ENCODE data around the gene BOC.

Gene BOC

DNA sequence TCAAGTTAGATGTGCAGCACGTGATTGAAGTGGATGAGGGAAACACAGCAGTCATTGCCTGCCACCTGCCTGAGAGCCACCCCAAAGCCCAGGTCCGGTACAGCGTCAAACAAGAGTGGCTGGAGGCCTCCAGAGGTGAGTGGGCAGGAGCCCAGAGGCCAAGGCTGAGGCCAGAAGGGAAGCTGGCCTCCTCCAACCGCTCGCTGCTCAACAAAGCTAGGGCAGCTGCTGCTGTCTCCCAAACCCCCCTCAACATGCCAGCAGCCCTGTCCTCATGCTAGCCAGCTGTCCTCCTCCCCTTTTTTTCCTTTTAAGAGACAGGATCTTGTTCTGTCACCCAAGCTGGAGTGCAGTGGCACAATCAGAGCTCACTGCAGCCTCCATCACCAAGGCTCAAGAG lies 57.0 kb downstream of the BOC start:
- no peak for DNase-seq (ENCODE audit: low read depth in 2 of 2)

DNA sequence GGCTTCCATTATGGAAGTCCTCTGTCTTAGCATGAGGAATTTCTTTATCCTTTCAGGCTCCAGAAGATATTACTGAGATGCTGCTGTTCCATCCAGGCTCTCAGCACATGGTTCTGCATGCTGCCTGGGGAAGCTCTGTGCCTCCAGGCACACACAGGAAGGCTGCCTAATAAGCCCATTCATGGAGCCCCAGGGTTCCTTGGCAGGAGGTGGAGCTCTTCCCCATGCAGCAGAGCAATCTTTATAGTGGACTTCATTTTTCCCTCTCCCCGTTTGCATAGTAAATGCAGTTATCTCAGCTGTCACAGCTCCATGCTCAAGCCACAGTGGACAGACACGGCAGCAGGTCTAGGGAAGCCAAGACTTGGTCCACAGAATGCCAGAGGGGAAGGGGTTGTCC lies 57.6 kb downstream of the BOC start:
- no peak for DNase-seq (ENCODE audit: low read depth in 2 of 2)

DNA sequence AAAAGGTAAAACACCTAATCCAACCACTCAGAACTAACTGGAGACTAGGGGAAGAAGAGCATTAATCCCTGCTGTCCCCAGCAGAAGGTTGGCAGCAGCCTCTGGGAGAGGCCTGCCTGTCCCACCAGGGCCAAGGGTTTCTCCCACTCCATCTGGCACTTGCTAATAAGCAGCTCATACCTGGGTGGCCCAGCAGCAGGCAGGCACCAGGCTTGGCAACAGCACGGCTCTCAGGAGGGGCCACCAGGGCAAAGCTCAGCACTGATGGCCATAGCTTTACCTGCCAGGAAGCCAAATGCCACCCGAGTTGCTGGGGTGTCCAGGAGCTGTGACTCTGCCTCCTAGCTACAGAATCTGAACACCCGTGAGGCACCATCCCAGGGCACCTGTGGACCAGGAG lies 58.3 kb downstream of the BOC start:
- no peak for DNase-seq (ENCODE audit: low read depth in 2 of 2)

DNA sequence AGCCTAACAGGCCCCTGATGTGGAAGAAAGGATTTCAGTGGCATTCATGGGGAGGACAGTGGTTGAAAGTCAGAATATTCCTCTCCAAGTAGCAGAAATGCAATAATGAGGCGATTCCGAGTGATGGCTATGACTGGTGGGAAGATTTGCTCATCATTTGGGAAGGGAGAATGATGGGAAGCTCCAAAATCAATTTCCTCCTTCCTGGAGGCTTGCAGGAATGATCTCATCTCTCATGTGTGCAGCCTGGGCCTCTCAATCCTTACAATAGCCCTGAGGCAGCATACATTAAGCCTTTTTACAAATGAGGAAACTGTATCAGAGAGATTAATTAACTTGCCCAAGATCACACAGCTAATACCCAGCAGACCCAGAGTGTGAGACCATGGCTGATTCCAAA lies 58.7 kb downstream of the BOC start:
- no peak for DNase-seq (ENCODE audit: low read depth in 2 of 2)

DNA sequence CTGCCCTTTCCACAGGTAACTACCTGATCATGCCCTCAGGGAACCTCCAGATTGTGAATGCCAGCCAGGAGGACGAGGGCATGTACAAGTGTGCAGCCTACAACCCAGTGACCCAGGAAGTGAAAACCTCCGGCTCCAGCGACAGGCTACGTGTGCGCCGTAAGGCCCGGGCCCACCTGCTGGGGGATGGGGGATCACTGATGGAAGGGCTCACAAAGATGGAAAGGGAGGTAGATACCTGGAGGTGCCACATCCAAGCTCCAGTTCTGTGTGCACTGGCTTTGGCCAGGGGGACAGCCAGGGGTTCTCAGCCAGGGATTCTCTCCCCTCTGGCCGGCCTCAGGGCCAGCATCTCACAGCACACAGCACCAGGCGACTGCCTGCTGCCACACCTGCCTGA lies 59.4 kb downstream of the BOC start:
- no peak for DNase-seq (ENCODE audit: low read depth in 2 of 2)

DNA sequence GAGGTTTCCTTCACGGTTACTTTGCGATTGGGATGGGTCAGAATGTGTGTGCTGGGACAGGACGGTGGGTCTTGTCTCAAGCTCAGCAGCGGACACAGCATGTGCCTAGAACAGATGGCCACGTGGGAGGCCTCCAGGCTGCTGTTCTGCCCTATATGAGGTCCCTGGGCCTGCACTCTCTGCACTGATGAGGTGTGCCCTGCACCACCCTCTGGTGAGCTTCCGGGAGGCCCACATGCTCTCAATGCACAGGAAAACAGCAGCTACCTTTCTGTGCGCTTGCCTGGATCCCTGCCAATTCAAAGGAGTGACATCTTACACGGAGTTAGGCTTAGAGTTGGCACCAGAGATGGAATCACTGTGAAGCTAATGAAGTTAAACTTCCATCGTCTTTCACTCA lies 59.8 kb downstream of the BOC start:
- DNase-seq (ENCODE audit: low read depth in 2 of 2), result no peak

DNA sequence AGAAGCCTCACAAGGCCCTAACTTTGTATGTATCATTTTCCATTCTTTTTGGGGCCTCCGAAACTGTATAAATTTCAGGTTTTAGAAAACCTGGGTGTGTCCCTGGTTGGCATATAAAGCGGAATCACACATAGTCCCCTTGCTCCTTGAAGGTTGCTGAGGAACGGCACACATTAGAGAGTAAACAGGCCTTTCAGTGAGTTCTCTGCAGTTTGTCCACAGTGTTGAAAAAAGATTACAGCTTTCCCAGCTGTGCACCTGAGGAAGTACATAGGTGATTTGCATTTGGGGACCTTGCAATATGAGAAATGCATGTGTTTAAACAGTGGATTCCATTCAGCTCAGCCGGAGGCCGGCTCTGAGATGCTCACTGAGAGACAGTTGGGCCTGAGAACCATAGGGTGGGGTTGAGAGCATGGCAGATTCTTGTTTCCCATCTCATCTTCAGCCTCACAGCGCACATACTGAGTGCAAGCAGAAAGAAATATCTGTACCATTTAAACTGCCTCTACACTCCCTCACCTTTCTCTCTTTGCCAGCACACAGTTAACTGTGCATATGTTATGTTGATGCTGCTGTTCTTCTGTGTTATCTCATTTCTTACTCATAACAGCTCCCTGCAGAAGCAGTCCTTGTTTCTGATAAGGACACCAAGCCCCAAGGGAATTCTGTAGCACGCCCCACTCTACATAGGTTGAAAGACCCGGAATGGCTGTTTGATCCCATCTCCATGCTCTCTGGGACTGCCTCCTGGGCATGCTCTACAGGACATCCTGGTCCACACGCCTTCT lies 60.4 kb downstream of the BOC start:
- DNase-seq (ENCODE audit: low read depth in 2 of 2), result no peak

DNA sequence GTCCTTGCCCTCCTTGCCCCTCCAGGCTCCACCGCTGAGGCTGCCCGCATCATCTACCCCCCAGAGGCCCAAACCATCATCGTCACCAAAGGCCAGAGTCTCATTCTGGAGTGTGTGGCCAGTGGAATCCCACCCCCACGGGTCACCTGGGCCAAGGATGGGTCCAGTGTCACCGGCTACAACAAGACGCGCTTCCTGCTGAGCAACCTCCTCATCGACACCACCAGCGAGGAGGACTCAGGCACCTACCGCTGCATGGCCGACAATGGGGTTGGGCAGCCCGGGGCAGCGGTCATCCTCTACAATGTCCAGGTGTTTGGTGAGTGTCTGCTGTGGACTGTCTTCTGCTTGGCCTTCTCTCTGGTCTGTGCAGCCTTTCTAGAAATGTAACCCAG lies 61.0 kb downstream of the BOC start:
- DNase-seq (ENCODE audit: low read depth in 2 of 2), result no peak

DNA sequence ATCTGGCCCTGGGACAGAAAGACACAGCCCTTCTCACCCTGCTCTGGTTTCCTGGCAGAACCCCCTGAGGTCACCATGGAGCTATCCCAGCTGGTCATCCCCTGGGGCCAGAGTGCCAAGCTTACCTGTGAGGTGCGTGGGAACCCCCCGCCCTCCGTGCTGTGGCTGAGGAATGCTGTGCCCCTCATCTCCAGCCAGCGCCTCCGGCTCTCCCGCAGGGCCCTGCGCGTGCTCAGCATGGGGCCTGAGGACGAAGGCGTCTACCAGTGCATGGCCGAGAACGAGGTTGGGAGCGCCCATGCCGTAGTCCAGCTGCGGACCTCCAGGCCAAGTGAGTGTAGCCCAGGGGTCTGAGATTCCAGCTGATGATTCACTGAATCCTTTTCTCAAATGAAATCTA lies 61.7 kb downstream of the BOC start:
- no peak for DNase-seq (ENCODE audit: low read depth in 2 of 2)

DNA sequence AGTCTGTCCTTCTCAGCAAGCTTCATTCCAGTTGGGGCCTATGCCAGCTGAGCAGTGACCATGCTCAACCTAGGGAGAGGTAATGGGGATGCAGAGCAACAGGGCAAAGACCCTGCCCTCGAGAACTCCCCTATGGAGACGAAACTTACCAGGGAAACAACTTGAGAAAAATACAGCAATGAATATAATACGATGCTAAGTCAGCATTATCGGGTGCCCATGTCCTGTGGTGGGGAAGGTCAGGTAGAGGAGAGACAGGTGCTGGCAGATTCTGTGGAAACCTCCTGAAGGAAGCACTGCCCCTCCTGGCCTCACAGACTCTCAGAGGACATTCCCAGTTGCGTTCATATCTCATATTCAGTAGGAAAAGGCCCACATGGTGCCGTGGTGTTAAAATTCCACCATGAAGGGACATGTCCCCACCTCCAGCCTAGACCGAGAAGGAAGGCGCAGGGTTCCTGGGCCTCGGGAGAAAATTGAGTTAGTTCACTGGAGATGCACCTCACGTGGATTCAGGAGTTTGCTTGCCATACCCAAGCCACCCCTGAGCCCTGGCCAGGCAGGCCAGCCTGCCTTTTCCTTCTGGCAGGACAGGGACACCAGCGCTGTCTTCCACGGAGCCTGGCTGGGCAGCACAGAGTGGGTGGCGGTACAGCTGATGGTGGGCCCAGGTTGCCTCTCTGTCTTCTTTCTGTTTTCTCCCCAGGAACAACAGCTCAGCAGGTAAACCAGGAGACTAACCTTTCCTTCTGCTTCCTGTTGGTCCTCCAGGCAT lies 62.4 kb downstream of the BOC start:
- no peak for DNase-seq (ENCODE audit: low read depth in 2 of 2)

DNA sequence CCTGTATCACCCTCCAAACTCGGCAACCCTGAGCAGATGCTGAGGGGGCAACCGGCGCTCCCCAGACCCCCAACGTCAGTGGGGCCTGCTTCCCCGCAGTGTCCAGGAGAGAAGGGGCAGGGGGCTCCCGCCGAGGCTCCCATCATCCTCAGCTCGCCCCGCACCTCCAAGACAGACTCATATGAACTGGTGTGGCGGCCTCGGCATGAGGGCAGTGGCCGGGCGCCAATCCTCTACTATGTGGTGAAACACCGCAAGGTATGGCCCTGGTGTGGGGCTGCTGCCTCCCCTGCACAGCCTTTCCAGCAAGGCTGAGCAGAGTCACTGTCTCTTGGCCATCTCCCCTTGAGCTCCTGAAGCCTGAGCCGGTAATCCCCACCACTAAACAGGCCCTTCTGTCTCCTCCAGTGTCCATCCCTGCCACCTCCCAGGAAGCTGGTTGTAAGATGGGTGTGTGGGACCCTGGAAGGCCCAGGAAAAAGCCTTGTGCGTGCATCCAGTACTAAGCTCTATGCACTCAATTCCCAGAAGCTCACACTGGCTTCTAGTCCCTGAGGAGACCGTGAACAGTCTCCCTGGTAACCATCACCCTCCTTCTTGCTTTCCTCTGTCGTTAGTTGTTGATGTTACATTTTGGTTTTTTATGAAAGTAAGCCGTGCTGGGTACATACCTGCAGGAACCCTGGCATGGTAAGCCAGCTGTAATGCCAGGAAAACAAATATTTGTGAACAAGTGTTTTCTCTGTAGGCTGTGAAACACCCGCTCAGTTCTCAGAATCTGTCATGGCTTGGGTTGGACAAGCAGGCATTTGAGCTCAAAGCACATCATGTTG lies 63.3 kb downstream of the BOC start:
- DNase-seq (ENCODE audit: low read depth in 2 of 2), result no peak

DNA sequence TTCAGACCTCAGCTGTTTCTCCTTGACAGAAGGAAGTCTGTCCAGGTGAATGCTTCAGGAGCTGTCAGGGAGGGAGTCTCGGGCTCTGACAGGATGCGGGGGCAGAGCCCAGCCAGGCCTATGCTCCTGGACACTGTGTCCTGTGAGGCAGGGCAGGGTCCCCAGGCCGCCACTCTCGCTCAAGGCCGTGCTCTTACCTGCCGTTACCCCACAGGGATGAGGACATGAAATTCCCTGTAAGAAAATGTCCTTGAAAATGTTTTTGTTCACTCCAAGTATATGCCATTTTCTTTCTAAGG lies 63.9 kb downstream of the BOC start:
- DNase-seq (ENCODE audit: low read depth in 2 of 2), result no peak

DNA sequence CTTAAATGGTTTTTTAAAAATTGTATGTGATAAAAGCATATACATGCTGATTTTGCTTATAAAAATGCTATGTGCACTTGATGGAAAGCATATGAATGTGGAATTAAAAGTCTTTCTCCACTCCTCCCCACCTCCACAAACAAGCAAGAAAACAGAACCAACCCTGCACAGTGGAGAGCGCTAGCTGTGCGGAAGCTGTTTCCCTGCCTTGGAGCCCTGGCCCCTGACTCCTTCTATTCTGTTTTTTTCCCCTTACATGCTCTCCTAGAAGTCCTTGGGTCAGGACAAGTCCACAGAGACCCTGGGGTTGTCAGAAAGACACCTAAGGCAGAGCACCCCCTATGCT lies 64.2 kb downstream of the BOC start:
- no peak for DNase-seq (ENCODE audit: low read depth in 2 of 2)

DNA sequence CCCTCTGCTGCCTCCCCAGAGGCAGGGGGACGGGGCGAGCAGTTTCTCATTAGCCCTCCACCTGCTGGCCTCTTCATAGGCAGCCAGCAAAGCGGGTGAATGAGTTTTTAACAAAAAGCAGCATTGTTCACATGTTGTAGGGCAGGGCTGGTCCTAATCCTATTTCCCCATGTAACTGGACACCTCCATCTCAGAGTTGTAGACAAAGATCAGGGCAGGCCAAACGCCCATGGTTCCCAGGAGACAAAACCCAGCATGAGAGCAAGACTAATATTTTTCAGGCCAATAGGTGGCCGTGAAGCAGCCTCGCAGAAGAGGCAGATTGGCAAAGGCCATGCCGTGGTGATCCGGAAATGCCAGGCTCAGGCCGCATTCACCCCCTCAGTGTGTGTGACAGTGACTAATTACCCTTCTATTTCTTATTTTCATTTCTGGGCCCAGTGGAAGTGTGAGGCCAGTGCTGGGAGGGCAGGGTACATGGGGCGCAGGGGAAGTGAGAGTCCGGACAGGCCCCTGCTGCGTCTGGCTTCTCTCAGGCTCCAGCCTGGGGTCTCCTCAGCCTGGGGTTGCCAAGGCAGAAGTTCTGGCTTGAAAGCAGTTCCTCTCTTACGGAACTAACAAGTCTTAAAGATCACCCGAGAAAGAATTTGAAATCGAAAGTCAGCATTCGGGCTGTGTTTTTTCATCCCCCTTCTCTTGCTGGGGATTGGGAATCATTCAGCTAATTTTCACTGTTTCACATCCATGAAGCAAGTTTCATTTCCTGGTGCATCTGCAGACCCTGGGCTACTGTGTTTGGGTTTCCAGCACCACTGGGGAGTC lies 64.8 kb downstream of the BOC start:
- DNase-seq (ENCODE audit: low read depth in 2 of 2), result no peak

DNA sequence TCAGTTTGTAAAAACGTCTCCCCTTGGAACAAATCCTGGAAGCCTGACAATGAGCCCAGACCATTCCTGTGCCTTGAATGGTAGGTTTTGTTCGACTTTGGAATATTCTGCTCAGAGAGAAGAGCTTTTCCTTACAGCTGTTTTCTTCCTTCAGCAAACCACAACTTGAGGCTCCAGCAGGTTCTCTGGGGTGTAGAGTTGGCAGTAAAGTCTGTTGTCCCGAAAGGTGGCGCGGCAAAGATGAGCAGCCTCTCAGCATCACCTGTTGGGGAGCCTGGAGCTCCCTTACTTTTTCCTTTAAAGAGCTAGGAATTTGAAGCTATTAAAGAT lies 65.4 kb downstream of the BOC start:
- no peak for DNase-seq (ENCODE audit: low read depth in 2 of 2)

DNA sequence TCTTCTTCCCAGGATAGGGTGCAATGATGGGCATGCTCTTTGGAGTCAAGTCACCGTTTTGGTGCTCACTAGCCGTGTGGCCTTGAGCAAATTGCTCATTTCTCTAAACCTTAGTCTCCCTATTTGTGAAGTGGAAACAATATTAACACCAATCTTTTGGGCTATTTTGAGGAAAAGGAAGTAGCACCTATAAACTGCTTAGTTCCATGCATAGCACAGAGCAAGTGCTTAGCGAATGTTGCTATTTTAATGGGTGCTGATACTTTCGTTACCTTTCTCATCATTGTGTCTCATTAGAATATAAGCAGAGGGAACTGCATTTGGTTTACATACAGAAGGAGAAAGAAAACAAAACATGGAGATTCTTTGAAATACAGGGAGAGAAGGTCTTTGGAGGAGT lies 66.1 kb downstream of the BOC start:
- no peak for DNase-seq (ENCODE audit: low read depth in 2 of 2)

DNA sequence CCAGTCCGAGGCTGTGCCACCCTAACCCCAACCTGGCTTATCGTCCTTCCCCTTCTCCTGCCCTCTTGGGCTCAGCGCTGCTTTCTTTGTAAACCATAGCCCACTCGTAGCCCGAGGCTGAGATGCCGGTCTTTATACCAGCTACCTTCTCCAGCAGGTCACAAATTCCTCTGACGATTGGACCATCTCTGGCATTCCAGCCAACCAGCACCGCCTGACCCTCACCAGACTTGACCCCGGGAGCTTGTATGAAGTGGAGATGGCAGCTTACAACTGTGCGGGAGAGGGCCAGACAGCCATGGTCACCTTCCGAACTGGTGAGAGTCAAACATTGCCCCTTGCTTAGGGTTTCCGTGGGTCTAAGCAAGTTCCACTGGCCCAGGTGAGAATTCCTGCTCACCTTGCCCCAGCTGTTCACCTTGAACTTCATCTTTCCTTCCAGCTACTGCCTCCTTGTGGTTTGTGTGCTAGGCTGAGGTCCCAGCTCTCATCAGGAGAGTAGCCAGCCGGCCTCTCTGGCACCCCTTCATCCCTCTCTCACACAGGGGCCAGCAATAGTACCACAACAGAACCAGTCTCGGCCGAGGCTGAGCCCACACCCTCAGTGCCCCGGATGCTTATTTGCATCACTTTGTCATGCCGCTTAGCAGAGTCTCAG lies 66.7 kb downstream of the BOC start:
- DNase-seq (ENCODE audit: low read depth in 2 of 2), result no peak

DNA sequence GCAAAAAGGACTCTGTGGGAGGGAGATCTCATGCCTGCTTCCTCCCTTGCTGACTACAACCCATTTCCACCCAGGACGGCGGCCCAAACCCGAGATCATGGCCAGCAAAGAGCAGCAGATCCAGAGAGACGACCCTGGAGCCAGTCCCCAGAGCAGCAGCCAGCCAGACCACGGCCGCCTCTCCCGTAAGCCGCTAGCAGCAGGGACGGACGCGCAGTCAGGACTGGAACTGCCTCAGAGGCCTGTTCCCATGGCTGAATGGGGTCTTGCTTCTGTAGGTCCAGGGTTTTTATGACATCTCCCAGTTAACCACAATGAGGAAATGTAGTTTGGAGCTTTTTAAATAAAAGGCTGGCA lies 67.2 kb downstream of the BOC start:
- DNase-seq (ENCODE audit: low read depth in 2 of 2), result no peak

DNA sequence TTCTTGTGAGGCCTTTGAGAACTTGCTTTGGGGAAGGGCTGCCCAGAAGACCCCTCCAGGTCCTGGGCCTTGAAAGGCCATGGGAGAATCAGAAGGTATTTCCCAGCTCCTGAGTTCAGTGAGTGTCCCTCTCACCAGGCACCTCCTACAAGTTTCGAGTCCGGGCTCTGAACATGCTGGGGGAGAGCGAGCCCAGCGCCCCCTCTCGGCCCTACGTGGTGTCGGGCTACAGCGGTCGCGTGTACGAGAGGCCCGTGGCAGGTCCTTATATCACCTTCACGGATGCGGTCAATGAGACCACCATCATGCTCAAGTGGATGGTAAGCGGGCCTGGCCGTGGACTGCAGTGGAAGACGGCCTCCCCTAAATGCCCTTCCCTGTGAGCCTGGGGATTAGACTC lies 68.3 kb downstream of the BOC start:
- DNase-seq (ENCODE audit: low read depth in 2 of 2), result no peak

DNA sequence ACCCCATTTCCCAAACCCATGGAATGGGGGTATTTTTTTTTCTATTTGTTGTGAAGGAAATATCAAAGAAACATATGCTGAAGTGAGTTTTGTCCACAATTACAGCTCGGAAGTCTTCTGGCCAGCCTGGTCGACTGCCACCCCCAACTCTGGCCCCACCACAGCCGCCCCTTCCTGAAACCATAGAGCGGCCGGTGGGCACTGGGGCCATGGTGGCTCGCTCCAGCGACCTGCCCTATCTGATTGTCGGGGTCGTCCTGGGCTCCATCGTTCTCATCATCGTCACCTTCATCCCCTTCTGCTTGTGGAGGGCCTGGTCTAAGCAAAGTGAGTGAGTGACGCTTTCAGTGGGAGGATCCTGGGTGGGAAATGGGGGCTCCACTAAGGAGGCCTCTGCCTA lies 71.9 kb downstream of the BOC start:
- DNase-seq (ENCODE audit: low read depth in 2 of 2), result no peak

DNA sequence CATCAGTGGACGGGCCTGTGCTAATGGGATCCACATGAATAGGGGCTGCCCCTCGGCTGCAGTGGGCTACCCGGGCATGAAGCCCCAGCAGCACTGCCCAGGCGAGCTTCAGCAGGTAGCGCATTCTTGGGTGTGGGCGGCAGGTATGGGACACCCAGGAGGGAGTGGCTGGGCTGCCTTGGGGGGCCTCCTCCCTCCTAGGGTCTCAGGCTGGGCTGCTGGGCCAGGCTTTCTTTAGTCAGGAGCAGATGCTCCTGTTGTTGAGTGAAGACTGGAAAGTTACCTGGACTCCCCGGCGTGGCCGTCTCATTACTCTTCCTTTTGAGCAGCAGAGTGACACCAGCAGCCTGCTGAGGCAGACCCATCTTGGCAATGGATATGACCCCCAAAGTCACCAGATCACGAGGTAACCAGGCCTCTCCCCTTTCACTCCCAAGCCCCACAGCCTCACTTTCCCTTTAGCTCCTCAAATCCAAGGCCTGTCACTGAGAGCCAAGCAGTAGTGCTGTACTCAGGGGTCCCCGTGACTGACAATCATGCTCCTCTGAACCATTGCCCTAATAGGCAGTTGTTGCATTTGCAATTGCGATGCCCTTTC lies 73.2 kb downstream of the BOC start:
- DNase-seq (ENCODE audit: low read depth in 2 of 2), result no peak

All from activated CD4-positive, alpha-beta T cell treated with anti-CD3 and anti-CD28 coated beads for 24 hours (primary cell).